Right hindlimb (tissue), 1 donor: ENCODE data around the gene HPS5.

Experiments
- DNase-seq: peaks from one replicate; pipeline ENCODE4 v3.0.0-alpha.2; 2018

Gene HPS5

DNA sequence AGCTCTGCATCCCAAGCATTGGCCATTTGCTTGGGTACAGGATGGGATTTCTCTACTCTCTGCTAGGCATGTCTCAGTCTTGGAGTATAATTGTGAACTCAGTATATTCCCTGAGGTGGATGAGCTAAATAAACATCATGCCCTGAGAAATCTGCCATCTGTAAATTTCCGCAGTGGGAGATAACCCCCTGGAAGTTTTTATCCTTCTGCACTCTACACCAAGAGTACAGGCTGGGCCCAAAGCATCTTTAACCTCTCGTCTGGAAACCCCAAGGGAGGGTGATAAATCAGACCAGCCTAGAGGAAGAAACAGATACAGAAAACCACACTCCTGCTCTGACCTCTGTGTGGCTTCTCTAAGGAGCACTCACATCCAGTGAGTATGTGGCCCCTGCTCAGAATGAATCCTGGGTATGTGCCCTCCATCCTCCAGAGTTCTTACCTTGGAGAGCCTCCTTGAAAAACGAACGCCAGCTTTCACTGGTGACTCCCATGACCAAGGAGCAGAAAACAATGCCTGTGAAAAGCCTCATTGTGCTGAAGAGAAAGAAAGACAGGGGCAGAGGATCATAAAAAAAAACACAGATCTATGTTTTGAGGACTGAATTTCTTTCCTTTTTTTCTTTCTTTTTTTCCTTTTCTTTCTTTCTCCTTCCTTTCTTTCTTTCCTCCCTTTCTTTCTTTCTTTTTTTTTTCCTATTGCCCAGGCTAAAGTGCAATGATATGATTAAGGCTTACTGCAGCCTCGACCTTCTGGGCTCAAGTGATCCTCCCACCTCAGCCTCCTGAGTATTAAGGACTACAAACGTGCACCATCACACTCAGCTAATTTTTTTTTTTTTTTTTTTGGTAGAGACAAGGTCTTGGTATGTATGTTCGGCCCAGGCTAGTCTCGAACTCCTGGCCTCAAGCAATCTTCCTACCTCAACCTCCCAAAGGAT, 86.3 kb downstream of the HPS5 start:
- no peak for DNase-seq

DNA sequence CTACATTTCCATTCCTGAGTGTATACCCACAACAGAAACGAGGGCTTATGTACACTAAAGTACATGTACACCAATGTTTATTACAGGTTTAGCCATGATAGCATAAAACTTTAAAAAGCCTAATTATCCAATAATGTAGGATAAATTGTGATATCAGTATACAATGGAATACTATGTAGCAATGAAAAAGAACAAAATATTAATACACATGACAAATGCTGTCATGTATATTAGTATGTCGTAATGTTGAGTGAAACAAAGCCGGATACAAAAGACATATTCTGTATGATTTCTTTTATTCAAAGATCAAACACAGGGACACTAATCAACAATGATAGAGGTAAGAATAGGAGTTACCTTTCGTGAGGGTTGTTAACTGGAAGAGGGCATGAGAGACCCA, 88.0 kb downstream of the HPS5 start:
- DNase-seq: no peak

- no peak for DNase-seq
Measured at GRCh38 chr11:18230859-18231258, 91.1 kb downstream of the HPS5 start.

GRCh38 chr11:18229501-18229900, 92.4 kb downstream of the HPS5 start:
- no peak for DNase-seq
